Activated CD8-positive, alpha-beta T cell treated with anti-CD3 and anti-CD28 coated beads, Interleukin-2, amount 10 ng/mL, durations not matched to agents 7 days and 5 days (primary cell): ENCODE results near the gene DAB1. TPM values are rescaled to one million over a fixed set of nuclear protein-coding genes. Genes with fewer than 3 reads are reported as not detected.

ENCODE experiments used
- ATAC-seq: fragments of 150-1000 bp; cut with Tn5 transposase; one replicate; pipeline ENCODE4 v1.10.0; 2021; ENCODE audit warnings: moderate library complexity
- CTCF ChIA-PET: fragments of 350-600 bp; sonication (Branson Sonifier 250); formaldehyde crosslinking; loops from one replicate; lab custom pipeline; 2021; ENCODE audit warnings: antibody characterized with exemption; lab: Charles Lee
- POLR2A ChIA-PET: fragments of 350-600 bp; sonication (Branson Sonifier 250); formaldehyde crosslinking; loops from one replicate; lab custom pipeline; 2021; ENCODE audit warnings: antibody characterized with exemption; lab: Charles Lee
- DNase-seq: peaks from one replicate; pipeline ENCODE4 v3.0.0-alpha.2; 2020
- H3K27ac Mint-ChIP-seq: one replicate; pipeline ENCODE4 v1.8.0; 2021; ENCODE audit warnings: mild to moderate bottlenecking, mixed read lengths
- H3K27me3 Mint-ChIP-seq: one replicate; pipeline ENCODE4 v1.8.0; 2021; ENCODE audit warnings: low read depth, mixed read lengths
- H3K36me3 Mint-ChIP-seq: one replicate; pipeline ENCODE4 v1.8.0; 2021; ENCODE audit warnings: low read depth, mixed read lengths
- H3K4me1 Mint-ChIP-seq: one replicate; pipeline ENCODE4 v1.8.0; 2021; ENCODE audit warnings: low read depth, mixed read lengths
- H3K4me3 Mint-ChIP-seq: one replicate; pipeline ENCODE4 v1.8.0; 2021; ENCODE audit warnings: mild to moderate bottlenecking, mixed read lengths
- H3K9me3 Mint-ChIP-seq: one replicate; pipeline ENCODE4 v1.8.0; 2022; ENCODE audit warnings: mixed read lengths; ENCODE audit not compliant: insufficient read depth
- total RNA-seq, 2 experiments: library from RNA; stranded (reverse); gene quantifications; one replicate each; pipeline ENCODE4 v1.2.3, GENCODE V29; 2021

The DAB1 gene
- total RNA-seq, 2 experiments from 2014 or later, result 0.10 to 0.18 TPM

GRCh38 chr1:57443004-57443403, 19.1 kb upstream of the DAB1 start:
- Mint-ChIP-seq H3K9me3 (no peaks in the 10 kb centered on the region), H3K4me1 (no peaks in the 10 kb centered on the region), H3K36me3 (no peaks in the 10 kb centered on the region), H3K27me3 (no peaks in the 10 kb centered on the region), H3K27ac (no peak overlapping the region), H3K4me3 (no peak overlapping the region)
- CTCF ChIA-PET, result no interaction called here
- DNase-seq (no peak), ATAC-seq (no peak)
- POLR2A ChIA-PET, result no interaction called here

GRCh38 chr1:57440096-57440495, 16.2 kb upstream of the DAB1 start:
- ChIA-PET POLR2A (no interaction called here), CTCF (no interaction called here)
- ATAC-seq (no peak), DNase-seq (no peak)
- Mint-ChIP-seq H3K9me3 (no peaks in the 10 kb centered on the region), H3K4me1 (no peaks in the 10 kb centered on the region), H3K4me3 (no peak overlapping the region), H3K36me3 (no peaks in the 10 kb centered on the region), H3K27ac (no peak overlapping the region), H3K27me3 (no peaks in the 10 kb centered on the region)

DNA sequence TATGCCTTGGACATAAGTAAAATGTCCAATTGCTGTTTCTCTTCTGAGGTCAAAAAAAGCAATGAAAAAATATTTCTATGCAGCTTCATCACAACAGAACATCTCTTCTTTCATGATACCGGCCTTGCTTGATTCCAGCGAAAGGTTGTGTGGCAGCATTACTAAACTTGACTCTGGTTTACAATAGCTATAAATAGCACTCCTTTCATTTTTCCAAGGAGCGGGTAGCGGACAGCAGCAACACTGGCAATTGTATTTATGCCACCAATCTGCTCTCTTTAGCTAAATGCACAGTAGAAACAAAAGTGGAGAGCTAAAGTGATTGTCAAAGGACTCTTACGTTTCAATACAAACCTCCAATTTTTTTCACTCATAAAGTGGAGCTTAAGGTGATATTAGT, 7.5 kb upstream of the DAB1 start:
- DNase-seq (no peak), ATAC-seq (no peak)
- POLR2A ChIA-PET, result no interaction called here
- Mint-ChIP-seq H3K27ac (no peak overlapping the region), H3K36me3 (no peaks in the 10 kb centered on the region), H3K4me3 (no peak overlapping the region), H3K4me1 (no peaks in the 10 kb centered on the region), H3K9me3 (peaks cover 3% of the 10 kb centered on the region), H3K27me3 (peaks cover 2% of the 10 kb centered on the region)
- CTCF ChIA-PET, result no interaction called here

GRCh38 chr1:57424231-57425027, 569 bp upstream of the DAB1 start:
- no peaks in the 10 kb centered on the region for H3K9me3 Mint-ChIP-seq
- POLR2A ChIA-PET, result no interaction called here
- no peak overlapping the region for H3K27ac Mint-ChIP-seq
- DNase-seq (no peak), ATAC-seq (no peak)
- no peaks in the 10 kb centered on the region for H3K36me3 Mint-ChIP-seq
- peaks cover 2% of the 10 kb centered on the region for H3K4me1 Mint-ChIP-seq
- CTCF ChIA-PET, result no interaction called here
- H3K27me3 Mint-ChIP-seq, result peaks cover 52% of the 10 kb centered on the region
- no peak overlapping the region for H3K4me3 Mint-ChIP-seq

DNA sequence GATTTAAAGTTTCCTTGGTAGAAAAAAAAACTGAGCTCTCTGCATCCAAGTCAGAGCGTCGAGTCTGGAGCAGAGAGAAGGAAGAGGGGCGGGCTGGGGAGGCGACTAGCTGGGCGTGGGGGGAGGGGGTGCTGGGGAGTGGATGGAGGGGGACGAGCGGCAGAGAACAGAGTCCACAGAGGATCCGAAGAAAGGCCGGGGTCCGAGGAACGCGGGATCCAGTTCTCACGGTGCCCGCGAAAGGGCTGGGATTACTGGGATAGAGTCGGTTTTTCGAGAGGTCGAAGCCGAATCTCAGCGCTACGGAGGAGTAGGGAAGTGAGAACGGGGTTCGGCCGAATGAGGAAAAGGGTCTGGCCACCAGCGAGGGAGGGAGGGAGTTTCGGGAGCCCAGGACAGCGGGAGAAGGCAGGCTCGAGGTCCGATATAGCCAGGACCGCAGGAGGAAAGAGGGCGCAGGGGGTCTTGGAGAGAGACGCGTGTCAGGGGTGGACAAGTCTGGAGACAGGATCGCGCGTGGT, 665 bp downstream of the DAB1 start:
- ChIA-PET CTCF (no interaction called here), POLR2A (no interaction called here)
- H3K4me3 Mint-ChIP-seq, result no peak overlapping the region
- no peak for ATAC-seq
- no peak for DNase-seq
- H3K9me3 Mint-ChIP-seq, result no peaks in the 10 kb centered on the region
- no peaks in the 10 kb centered on the region for H3K36me3 Mint-ChIP-seq
- H3K27ac Mint-ChIP-seq, result no peak overlapping the region
- H3K27me3 Mint-ChIP-seq, result peaks cover 52% of the 10 kb centered on the region
- peaks cover 2% of the 10 kb centered on the region for H3K4me1 Mint-ChIP-seq

DNA sequence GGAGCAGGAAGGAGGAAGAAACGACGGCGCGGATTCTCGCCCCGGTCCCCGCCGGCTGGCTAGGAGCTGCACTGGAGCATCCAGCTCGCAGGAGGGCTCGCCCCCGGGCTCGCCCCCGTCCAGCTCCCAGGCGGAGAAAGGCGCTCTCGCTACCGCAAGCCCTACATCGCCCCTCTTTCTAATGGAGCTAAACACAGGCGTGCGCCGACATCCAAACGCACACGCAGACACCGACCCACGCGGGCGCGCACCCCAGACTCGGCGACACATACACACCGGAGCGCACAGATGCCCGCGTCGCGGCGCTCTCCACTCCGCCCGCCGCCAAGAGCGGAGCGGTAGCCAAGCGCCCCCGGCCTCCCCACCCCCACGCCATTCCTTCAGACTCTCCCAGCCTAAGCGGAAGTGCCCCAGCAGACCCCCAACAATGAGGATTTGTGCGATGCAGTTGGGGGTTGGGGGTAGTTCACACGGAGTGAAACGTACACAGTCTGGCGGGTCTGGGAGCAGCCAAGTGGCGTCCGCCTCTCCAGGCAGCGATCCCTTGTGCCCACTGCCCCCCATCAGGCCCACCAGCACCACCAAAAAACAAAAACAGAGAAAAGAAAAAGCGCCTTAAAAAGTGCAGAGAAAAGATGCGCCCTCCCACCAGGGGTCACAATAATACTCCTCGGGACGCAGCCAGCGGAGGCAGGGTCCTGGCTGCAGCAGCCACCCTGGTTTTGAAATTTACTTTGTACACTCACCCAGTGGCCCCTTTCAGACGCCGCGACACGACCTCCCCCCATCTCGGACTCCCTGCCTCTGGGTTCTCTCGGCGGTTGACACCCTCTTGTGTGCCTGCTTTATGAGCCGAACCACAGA, 1.4 kb downstream of the DAB1 start:
- CTCF ChIA-PET, result no interaction called here
- H3K9me3 Mint-ChIP-seq, result no peaks in the 10 kb centered on the region
- H3K4me1 Mint-ChIP-seq, result peaks cover 2% of the 10 kb centered on the region
- H3K4me3 Mint-ChIP-seq, result no peak overlapping the region
- no peak for ATAC-seq
- DNase-seq, result no peak
- POLR2A ChIA-PET, result no interaction called here
- H3K36me3 Mint-ChIP-seq, result no peaks in the 10 kb centered on the region
- H3K27me3 Mint-ChIP-seq, result peaks cover 52% of the 10 kb centered on the region
- H3K27ac Mint-ChIP-seq, result peak overlapping the region; percentile 57

- Mint-ChIP-seq H3K27ac (no peak overlapping the region), H3K36me3 (no peaks in the 10 kb centered on the region), H3K27me3 (peaks cover 52% of the 10 kb centered on the region), H3K9me3 (no peaks in the 10 kb centered on the region), H3K4me1 (peaks cover 2% of the 10 kb centered on the region), H3K4me3 (no peak overlapping the region)
- ATAC-seq, result no peak
- POLR2A ChIA-PET, result no interaction called here
- no peak for DNase-seq
- CTCF ChIA-PET, result no interaction called here
Observed at GRCh38 chr1:57421806-57422205, 2.1 kb downstream of the DAB1 start.

DNA sequence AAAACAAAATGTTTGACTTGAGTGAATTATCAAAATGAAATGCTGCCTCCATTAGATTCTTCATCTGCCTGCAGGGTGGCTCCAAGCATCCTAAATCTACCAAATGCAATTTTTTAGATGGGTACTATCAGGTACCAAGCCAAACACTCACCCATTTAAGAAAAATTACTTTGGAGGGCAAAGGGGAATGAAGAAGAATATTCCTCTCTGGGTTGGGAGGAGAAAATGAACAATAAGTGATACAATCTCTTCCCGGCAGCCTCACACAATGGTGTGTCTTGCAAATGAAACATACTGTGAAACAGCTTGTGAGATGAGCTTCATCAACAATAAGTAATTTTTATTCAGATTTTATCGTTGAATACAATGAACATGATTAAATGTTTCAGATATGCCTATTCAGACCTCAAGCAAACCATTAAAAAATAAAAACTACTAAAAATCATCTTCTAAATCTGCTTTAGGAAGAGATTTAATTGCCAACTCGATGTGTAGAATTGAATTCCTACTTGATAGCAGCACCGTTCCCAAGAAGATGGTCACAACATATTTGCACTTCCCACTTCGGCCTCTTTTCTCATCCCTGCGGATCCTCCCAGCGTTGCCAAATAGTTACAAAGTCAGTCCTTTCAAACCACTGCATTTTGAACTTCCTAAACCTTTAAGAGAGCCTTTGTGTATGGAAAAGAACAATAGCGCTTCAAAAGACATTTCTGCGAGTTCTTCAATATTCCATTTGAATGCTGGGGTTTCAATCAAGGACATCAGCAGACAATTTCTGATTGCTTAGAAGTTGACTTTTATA, 2.7 kb downstream of the DAB1 start:
- Mint-ChIP-seq H3K9me3 (no peaks in the 10 kb centered on the region), H3K36me3 (no peaks in the 10 kb centered on the region), H3K4me1 (peaks cover 2% of the 10 kb centered on the region), H3K4me3 (no peak overlapping the region), H3K27ac (no peak overlapping the region), H3K27me3 (peaks cover 49% of the 10 kb centered on the region)
- ChIA-PET CTCF (no interaction called here), POLR2A (no interaction called here)
- no peak for ATAC-seq
- no peak for DNase-seq

GRCh38 chr1:57418971-57419370, 4.9 kb downstream of the DAB1 start:
- Mint-ChIP-seq H3K9me3 (no peaks in the 10 kb centered on the region), H3K4me1 (no peaks in the 10 kb centered on the region), H3K27ac (no peak overlapping the region), H3K36me3 (no peaks in the 10 kb centered on the region), H3K4me3 (no peak overlapping the region), H3K27me3 (peaks cover 30% of the 10 kb centered on the region)
- ChIA-PET CTCF (no interaction called here), POLR2A (no interaction called here)
- DNase-seq (no peak), ATAC-seq (no peak)

- ChIA-PET CTCF (no interaction called here), POLR2A (no interaction called here)
- Mint-ChIP-seq H3K9me3 (no peaks in the 10 kb centered on the region), H3K36me3 (no peaks in the 10 kb centered on the region), H3K27ac (no peak overlapping the region), H3K4me1 (no peaks in the 10 kb centered on the region), H3K4me3 (no peak overlapping the region), H3K27me3 (no peaks in the 10 kb centered on the region)
- no peak for DNase-seq
- ATAC-seq, result no peak
Observed at GRCh38 chr1:57411262-57411661, 12.6 kb downstream of the DAB1 start.

DNA sequence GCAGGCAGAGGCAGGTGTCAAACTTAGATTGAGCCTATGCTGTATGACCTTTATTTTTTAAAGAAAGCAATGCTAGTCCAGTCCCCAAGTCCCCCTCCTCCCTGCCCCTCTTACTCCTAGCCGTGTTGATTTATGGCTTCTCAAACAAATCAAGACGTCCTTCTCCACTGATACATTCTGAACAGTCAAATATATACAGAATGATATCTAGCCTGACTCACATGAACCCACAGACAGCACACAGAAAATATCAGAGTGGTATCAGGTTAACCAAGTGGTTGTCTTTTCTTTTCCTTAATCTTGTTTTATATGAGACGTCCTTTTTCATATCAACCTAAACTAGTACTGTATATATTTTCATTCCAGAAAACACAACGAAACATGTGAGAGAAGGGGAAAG, 13.4 kb downstream of the DAB1 start:
- no peaks in the 10 kb centered on the region for H3K4me1 Mint-ChIP-seq
- ChIA-PET CTCF (no interaction called here), POLR2A (no interaction called here)
- H3K36me3 Mint-ChIP-seq, result no peaks in the 10 kb centered on the region
- no peaks in the 10 kb centered on the region for H3K27me3 Mint-ChIP-seq
- ATAC-seq (no peak), DNase-seq (no peak)
- no peaks in the 10 kb centered on the region for H3K9me3 Mint-ChIP-seq
- no peak overlapping the region for H3K27ac Mint-ChIP-seq
- H3K4me3 Mint-ChIP-seq, result no peak overlapping the region
